Heart right ventricle (tissue), 16 donors: ENCODE results near the gene ZFYVE28. TPM values are rescaled to one million over a fixed set of nuclear protein-coding genes. Genes with fewer than 3 reads are reported as not detected.

Experiments used
- ATAC-seq, 8 donors: fragments of 200-7000 bp; cut with Tn5 transposase; one replicate each; pipeline ENCODE4 v1.9.1; 2020; ENCODE audit warnings: mild to moderate bottlenecking in 8 of 8, moderate library complexity in 8 of 8, moderate number of reproducible peaks in 1 of 8
- DNase-seq, 2 donors: peaks; one replicate each; pipeline ENCODE4 v3.0.0-alpha.2; 2020
- H3K27ac ChIP-seq, 10 donors: fragments of 200-600 bp; sonication (generic) in 2 of 10; one replicate each; pipeline versions ENCODE4 v1.5.0 to v1.8.0; 2020 to 2022; ENCODE audit warnings: mild to moderate bottlenecking in 3 of 10
- H3K27me3 ChIP-seq, 7 donors: fragments of 200-600 bp; one replicate each; pipeline ENCODE4 v1.8.0; 2021 to 2022; ENCODE audit warnings: mild to moderate bottlenecking in 2 of 7
- H3K36me3 ChIP-seq, 9 donors: fragments of 200-600 bp; sonication (generic) in 1 of 9; one replicate each; pipeline versions ENCODE4 v1.5.0 to v1.8.0; 2020 to 2022; ENCODE audit warnings: mild to moderate bottlenecking in 2 of 9
- H3K4me1 ChIP-seq, 9 donors: fragments of 200-600 bp; sonication (generic) in 1 of 9; one replicate each; pipeline versions ENCODE4 v1.5.0 to v1.8.0; 2020 to 2022; ENCODE audit warnings: mild to moderate bottlenecking in 4 of 9
- H3K4me3 ChIP-seq, 10 donors: fragments of 200-600 bp; sonication (generic) in 2 of 10; one replicate each; pipeline versions ENCODE4 v1.5.0 to v1.8.0; 2020 to 2022; ENCODE audit warnings: mild to moderate bottlenecking in 7 of 10, moderate library complexity in 2 of 10
- H3K9me3 ChIP-seq, 11 donors: fragments of 200-600 bp in 10 of 11; sonication (generic) in 2 of 11; one replicate each; pipeline versions ENCODE4 v1.5.0 to v1.8.0; 2013 to 2022; ENCODE audit warnings: mild to moderate bottlenecking in 2 of 11, control low read depth in 1 of 11, moderate library complexity in 1 of 11
- WGBS, 2 donors: extraction: QIAGEN DNeasy Blood & Tissue Kit; methylation state at CpG; one replicate each; pipeline ENCODE4 v1.1.7; 2013; ENCODE audit warnings: inconsistent platforms in 1 of 2; 5-methylcytosine and 5-hydroxymethylcytosine counted together
- intact Hi-C, 10 donors: fragments of 100-400 bp; cut with DNase I; formaldehyde crosslinking; loops; one replicate each; pipeline versions ENCODE4 v1.11.1 to v1.14.2; 2022
- polyA plus RNA-seq, 2 donors: library from polyadenylated mRNA; stranded (reverse); fragments of 200-250 nt; gene quantifications; one replicate each; pipeline ENCODE4 v1.2.3, GENCODE V29; 2013
- total RNA-seq, 10 donors: library from RNA; stranded (reverse); fragmentation: NEBNext Ultra II Directional in 3 of 10; extraction: Animal tissue kit (Norgen Biotek cat#: 25700) in 3 of 10; gene quantifications; one replicate each; pipeline versions ENCODE4 v1.2.1 to v1.2.4, GENCODE V29; 2021 to 2023
- TF ChIP-seq, protein P1 (sequence below), 9 donors: fragments of 200-600 bp; sonication (generic) in 2 of 9; IDR thresholded peaks; one replicate each; pipeline versions ENCODE4 v1.5.0 to v1.8.0; 2021 to 2022; ENCODE audit warnings: antibody characterized with exemption in 9 of 9, mild to moderate bottlenecking in 5 of 9, moderate library complexity in 1 of 9
- donor health status: Arrhythmogenic right ventricular cardiomyopathy.
- donor health status: ischemic (EF 13 %, LVEDD 7.1; RV severe dilation, severe dysfunction).
- donor health status: healthy with polysubstance abuse.
- donor health status: DM: no; HTN: yes; CAD: no.
- donor health status: DM: no; HTN: no; CAD: no.
- donor health status: ischemic (EF 25% LVEDD 6.9; RV normal size, moderate dysfunction).
- donor health status: ischemic (EF 25% LVEDD 5.7; RV mildly dilated, moderate dysfunction).
- donor health status: healthy.
- donor health status: DM: yes; HTN: yes; CAD: no.
- donor health status: Ischemic cardiomyopathy.
- donor health status: ischemic (EF 35%, LVEDD 5.7; RV mildly dilated, moderate dysfunction).
- donor health status: nonischemic (EF 11% LVEDD 7.7; RV severe dilation, severe dysfunction).
- donor health status: DM: yes; HTN: yes; CAD: no.
- donor health status: PGD.
- donor health status: ischemic (EF 29% LVEDD 5.4; RV normal size, mild dysfunction).
- donor health status: nonischemic (EF 23%, LVEDD 6.1; RV moderate dilation, normal function).

ZFYVE28 gene
- total and polyA plus RNA-seq, 12 donors, result 2.3 to 9.9 (median 3.5) TPM

DNA sequence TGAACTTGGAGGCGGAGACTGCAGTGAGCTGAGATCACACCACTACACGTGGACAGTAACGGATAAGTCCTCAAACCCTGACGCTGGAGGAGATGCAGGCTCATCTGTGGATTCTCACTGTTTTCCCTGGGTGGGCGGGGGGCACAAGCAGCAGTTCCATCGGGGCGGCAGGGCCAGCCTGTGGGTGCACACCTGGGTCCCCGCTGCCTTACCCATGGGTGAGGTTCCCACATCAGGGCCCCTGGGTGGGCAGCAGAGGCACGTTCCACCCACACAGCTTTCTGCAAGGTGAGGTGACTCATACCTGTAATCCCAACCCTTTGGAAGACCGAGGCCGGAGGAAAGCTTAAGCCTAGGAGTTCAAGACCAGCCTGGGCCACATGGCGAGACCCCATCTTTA is 100.0 kb downstream of the ZFYVE28 start:
- TF ChIP-seq, protein P1, sequence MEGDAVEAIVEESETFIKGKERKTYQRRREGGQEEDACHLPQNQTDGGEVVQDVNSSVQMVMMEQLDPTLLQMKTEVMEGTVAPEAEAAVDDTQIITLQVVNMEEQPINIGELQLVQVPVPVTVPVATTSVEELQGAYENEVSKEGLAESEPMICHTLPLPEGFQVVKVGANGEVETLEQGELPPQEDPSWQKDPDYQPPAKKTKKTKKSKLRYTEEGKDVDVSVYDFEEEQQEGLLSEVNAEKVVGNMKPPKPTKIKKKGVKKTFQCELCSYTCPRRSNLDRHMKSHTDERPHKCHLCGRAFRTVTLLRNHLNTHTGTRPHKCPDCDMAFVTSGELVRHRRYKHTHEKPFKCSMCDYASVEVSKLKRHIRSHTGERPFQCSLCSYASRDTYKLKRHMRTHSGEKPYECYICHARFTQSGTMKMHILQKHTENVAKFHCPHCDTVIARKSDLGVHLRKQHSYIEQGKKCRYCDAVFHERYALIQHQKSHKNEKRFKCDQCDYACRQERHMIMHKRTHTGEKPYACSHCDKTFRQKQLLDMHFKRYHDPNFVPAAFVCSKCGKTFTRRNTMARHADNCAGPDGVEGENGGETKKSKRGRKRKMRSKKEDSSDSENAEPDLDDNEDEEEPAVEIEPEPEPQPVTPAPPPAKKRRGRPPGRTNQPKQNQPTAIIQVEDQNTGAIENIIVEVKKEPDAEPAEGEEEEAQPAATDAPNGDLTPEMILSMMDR (IDR thresholded peaks at IDR 0.05), result no peak
- 90 to 93% methylated on average over 12 of the region's 12 CpGs for WGBS, 2 donors
- Histone ChIP-seq H3K4me3 (no peak overlapping the region), H3K4me1 (no peaks in the 10 kb centered on the region), H3K9me3 (peaks cover 0 to 21% (median 6%) of the 10 kb centered on the region in 11 donors), H3K36me3 (no peaks in the 10 kb centered on the region), H3K27ac (no peak overlapping the region), H3K27me3 (no peaks in the 10 kb centered on the region)
- DNase-seq (no peak), ATAC-seq (no peak)
- intact Hi-C loops, result no loop called here

DNA sequence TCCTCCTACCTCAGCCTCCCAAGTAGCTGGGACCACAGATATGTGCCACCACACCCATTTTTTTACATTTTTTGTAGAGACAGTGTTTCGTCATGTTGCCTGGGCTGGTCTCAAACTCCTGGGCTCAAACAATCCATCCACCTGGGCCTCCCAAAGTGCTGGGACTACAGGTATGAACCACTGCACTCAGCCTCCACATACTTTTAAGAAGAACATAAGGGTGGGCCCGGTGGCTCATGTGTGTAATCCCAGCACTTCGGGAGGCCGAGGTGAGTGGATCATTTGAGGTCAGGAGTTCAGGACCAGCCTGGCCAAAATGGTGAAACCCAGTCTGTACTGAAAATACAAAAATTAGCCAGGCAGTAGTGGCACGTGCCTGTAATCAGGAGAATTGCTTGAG is 105.1 kb downstream of the ZFYVE28 start:
- Histone ChIP-seq H3K4me3 (no peak overlapping the region), H3K27me3 (no peaks in the 10 kb centered on the region), H3K9me3 (peaks cover 0 to 57% (median 26%) of the 10 kb centered on the region in 11 donors), H3K36me3 (no peaks in the 10 kb centered on the region), H3K4me1 (no peaks in the 10 kb centered on the region), H3K27ac (no peak overlapping the region)
- no peak for DNase-seq
- TF ChIP-seq, protein P1 (IDR thresholded peaks at IDR 0.05), result no peak
- no peak for ATAC-seq
- 71 to 79% methylated on average over 5 of the region's 5 CpGs for WGBS, 2 donors
- intact Hi-C loops, result no loop called here

DNA sequence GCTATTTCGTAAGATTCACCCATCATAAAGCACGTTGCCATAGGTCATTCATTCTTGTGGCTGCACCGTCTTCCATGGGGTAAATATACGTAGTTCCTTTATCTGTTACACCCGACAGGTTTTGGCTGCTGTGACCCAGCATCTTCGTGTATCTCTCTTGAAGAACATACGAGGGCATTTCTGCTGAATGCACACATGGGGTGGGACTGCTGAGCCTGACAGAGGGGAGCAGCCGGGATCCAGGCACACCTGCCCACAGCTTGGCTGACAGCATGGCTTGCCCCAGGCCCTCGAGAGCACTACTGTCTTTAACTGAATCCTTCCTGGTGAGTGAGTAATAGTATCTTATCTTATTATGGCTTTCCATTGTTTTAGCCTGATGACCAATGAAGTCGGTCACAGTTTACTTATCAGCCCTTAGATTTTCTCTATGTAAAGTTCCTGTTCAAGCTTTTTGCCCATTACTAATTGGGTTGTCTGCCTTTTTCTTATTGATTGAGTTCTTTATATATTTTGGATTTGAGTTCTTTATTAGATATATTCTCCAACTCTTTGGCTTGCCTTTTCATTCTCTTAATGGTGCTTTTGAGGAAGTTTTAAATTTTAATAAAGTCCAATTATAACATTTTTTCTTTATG is 111.6 kb downstream of the ZFYVE28 start:
- ATAC-seq, result no peak

DNA sequence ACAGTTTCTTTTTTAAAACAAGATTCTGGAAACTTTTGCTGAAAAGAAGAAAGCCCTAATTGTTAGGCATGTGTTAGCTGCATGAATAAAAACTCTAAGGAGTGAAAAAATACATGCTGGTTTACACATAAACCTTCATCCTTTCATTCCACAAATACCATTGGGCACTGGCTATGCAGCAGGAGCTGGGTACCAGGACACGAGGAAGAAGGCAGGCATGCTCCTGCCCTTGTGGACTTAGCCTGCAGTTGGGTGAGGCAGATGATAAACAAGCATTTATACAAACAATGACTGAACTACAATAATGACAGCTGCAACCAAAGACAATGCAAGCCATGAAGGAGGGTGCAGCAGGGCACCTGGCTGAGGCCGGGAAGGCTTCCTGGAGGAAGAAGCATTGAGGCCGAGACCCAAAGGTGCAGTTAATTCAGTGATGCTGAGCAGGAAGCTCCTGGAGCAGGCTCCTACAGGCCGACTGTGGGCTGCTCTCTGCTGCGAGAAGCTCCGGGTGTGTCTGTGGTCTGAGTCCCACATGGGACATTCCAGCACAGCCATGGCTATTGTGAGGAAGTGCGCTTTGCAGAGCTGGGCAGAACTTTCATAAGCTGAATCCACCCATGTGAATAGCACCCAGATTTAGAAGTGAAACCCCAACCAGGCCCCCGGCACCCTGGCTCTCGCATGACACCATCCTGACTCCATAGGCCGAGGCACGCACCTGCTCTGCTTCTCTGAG is 112.5 kb downstream of the ZFYVE28 start:
- WGBS, 2 donors, result 74 to 82% methylated on average over 11 of the region's 11 CpGs
- Histone ChIP-seq H3K4me1 (no peaks in the 10 kb centered on the region), H3K9me3 (peaks cover 0 to 41% (median 13%) of the 10 kb centered on the region in 11 donors), H3K36me3 (peaks cover 0 to 7% (median 0%) of the 10 kb centered on the region in 9 donors), H3K27me3 (no peaks in the 10 kb centered on the region), H3K27ac (no peak overlapping the region), H3K4me3 (no peak overlapping the region)
- DNase-seq (no peak), ATAC-seq (no peak)
- TF ChIP-seq, protein P1 (IDR thresholded peaks at IDR 0.05), result no peak
- intact Hi-C loops, result no loop called here

More for the DNA sequence above, 111.6 kb downstream of the ZFYVE28 start:
- H3K9me3 ChIP-seq, result peaks cover 0 to 50% (median 22%) of the 10 kb centered on the region in 11 donors
- intact Hi-C loops, result no loop called here
- TF ChIP-seq, protein P1 (IDR thresholded peaks at IDR 0.05), result no peak
- WGBS, 2 donors, result 86 to 89% methylated on average over 10 of the region's 10 CpGs
- DNase-seq, result no peak
- H3K36me3 ChIP-seq, result peaks cover 0 to 7% (median 0%) of the 10 kb centered on the region in 9 donors
- no peak overlapping the region for H3K4me3 ChIP-seq
- H3K4me1 ChIP-seq, result no peaks in the 10 kb centered on the region
- no peaks in the 10 kb centered on the region for H3K27me3 ChIP-seq
- no peak overlapping the region for H3K27ac ChIP-seq
